Measurements from ENCODE around the gene HAUS7. TPM values are rescaled to one million over a fixed set of nuclear protein-coding genes. Genes with fewer than 3 reads are reported as not detected.

HAUS7 gene
- total RNA-seq, 1 donor from 2014 or later: 23.0 TPM

- ATAC-seq (no peak), DNase-seq (no peak)
- no peaks in the 10 kb centered on the region for H3K9me3 ChIP-seq
- H3K4me3 ChIP-seq: peak overlapping the region; percentile 40
- H3K36me3 ChIP-seq: no peaks in the 10 kb centered on the region
- intact Hi-C loops (cut with DNase I): no loop called here
- H3K4me1 ChIP-seq: no peaks in the 10 kb centered on the region
- TF ChIP-seq CTCF (IDR thresholded peaks at IDR 0.05): no peak
- H3K27ac ChIP-seq: no peak overlapping the region
- H3K27me3 ChIP-seq: no peaks in the 10 kb centered on the region
These were observed 26.2 kb upstream of the HAUS7 start for GRCh38 chrX:153496590-153496959.

DNA sequence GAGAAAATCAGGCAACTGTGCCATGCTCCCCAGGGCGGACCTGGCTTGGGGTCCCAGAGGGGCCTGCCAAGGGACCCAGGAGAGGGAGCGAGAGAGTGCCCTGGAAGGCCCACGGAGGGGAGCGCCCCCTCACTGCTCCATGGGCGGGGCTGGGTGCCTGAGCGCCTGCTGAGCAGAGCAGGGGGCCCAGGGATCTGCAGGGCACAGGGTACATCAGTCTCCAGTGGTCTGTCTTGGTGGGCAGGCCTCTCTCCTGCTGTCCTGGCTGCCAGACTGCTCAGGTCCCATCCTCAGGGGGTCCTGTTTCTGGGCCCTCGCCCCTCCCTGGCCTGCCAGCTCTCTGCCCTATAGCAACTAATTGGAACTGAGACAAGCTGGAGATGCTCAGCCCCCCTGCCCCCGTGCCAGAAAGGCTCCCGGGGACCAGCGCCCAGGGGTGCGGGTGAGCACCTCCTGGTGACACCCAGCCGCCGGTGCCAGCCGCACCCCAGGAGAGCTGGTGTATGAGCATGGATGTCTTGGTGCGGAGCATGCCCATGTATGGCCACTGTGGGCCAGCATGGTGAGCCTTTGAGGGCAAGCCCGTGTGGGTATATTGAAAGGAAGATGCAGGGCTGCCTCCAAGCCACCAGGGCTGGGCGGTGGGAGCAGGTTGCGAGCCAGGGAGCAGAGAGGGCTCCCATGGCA, 25.7 kb upstream of the HAUS7 start:
- no peaks in the 10 kb centered on the region for H3K36me3 ChIP-seq
- H3K4me3 ChIP-seq: peak overlapping the region; percentile 40
- H3K27ac ChIP-seq: no peak overlapping the region
- DNase-seq (no peak), ATAC-seq (no peak)
- no peaks in the 10 kb centered on the region for H3K4me1 ChIP-seq
- H3K27me3 ChIP-seq: no peaks in the 10 kb centered on the region
- intact Hi-C loops (cut with DNase I): no loop called here
- H3K9me3 ChIP-seq: no peaks in the 10 kb centered on the region
- no peak for TF ChIP-seq CTCF (IDR thresholded peaks at IDR 0.05)

DNA sequence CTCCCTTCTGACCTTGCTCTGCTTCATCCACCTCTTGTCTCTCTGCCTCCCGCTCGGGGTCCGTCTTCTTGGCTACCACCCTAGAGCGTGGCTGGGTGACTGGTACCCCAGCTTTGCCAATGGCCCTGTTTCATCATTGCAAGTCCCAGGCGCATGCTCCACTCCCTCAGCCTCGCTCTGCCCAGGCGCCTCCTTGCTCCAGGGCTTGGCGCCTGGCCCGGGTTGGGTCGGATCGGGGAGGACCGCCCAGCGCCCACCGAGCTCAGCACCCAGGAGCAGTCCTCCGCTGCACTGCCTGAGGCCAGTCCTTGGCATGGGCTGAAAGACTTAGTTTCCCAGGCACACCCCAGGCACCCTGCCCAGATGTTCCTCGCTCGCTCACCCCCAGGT, 25.0 kb upstream of the HAUS7 start:
- H3K9me3 ChIP-seq: no peaks in the 10 kb centered on the region
- ATAC-seq (peak; percentile 15), DNase-seq (no peak)
- no peaks in the 10 kb centered on the region for H3K36me3 ChIP-seq
- H3K4me1 ChIP-seq: no peaks in the 10 kb centered on the region
- peak overlapping the region; percentile 40 for H3K4me3 ChIP-seq
- H3K27me3 ChIP-seq: no peaks in the 10 kb centered on the region
- no peak for TF ChIP-seq CTCF (IDR thresholded peaks at IDR 0.05)
- H3K27ac ChIP-seq: peak overlapping the region; percentile 30
- intact Hi-C loops (cut with DNase I): no loop called here

GRCh38 chrX:153494541-153495361, 24.4 kb upstream of the HAUS7 start, which contains the start of gene BGN:
Gene BGN (plus strand): TSS chrX:153494980. CDS start chrX:153504632, 9,652 bp downstream.
- no peaks in the 10 kb centered on the region for H3K27me3 ChIP-seq
- H3K4me3 ChIP-seq: peak within 1 kb of the TSS; percentile 40
- no peaks in the 10 kb centered on the region for H3K36me3 ChIP-seq
- TF ChIP-seq CTCF (IDR thresholded peaks at IDR 0.05): peak; percentile 28
- no peak for DNase-seq
- no peaks in the 10 kb centered on the region for H3K9me3 ChIP-seq
- no peaks in the 10 kb centered on the region for H3K4me1 ChIP-seq
- ATAC-seq: peak; percentile 43
- intact Hi-C loops (cut with DNase I): no loop called here
- peak within 1 kb of the TSS; percentile 30 for H3K27ac ChIP-seq

DNA sequence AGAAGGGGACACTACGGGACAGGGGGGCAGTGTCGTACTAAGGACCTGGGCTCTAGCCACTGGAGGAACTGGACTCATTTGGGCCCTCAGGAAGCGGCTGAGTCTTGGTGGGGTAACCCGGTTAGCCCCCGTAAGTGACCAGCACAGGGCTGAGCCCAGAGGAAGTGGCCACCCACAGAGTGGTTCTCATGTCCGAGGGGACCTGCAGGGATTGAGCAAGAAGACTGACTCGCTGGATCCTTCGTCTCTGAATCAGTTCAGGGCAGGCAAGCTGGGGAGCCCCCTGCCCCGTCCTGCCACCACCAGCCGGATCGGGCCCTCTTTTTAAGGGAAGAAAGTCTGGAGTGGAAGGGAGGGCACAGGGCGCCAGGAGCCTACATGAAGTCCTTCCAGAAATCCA, 23.7 kb upstream of the HAUS7 start:
- Histone ChIP-seq H3K27ac (no peak overlapping the region), H3K36me3 (no peaks in the 10 kb centered on the region), H3K4me1 (no peaks in the 10 kb centered on the region), H3K27me3 (no peaks in the 10 kb centered on the region), H3K9me3 (no peaks in the 10 kb centered on the region), H3K4me3 (no peak overlapping the region)
- intact Hi-C loops (cut with DNase I): no loop called here
- ATAC-seq: no peak
- no peak for TF ChIP-seq CTCF (IDR thresholded peaks at IDR 0.05)
- DNase-seq: no peak
